IMR-90 (cell line): ENCODE measurements around the gene BRMS1. TPM values are rescaled to one million over a fixed set of nuclear protein-coding genes. Genes with fewer than 3 reads are reported as not detected.

Source experiments
- ATAC-seq: fragments of 200-7000 bp; cut with Tn5 transposase; 2 replicates; pipeline ENCODE4 v1.9.1; 2020; ENCODE audit warnings: low read depth, mild to moderate bottlenecking, moderate library complexity
- BruUV-seq: library from RNA; stranded (reverse); fragments of 400-500 nt; replicated peaks from 2 replicates; lab custom pipeline; 2021; lab: Mats Ljungman, UMichigan
- CTCF ChIA-PET: fragments of 300-600 bp; formaldehyde crosslinking; extraction: SDS; loops from one replicate; lab custom pipeline; 2021; ENCODE audit warnings: antibody characterized with exemption; lab: Yijun Ruan, JAX
- POLR2A ChIA-PET: fragments of 300-600 bp; sonication (Branson Sonifier 250); formaldehyde crosslinking; loops from one replicate; lab custom pipeline; 2022; ENCODE audit warnings: antibody characterized with exemption; ENCODE audit not compliant: unreplicated experiment; lab: Charles Lee
- DNase-seq: peaks from one replicate; pipeline ENCODE4 v3.0.0; 2013
- H2AFZ ChIP-seq: replicated peaks from 2 replicates; pipeline ENCODE3; 2013; ENCODE audit warnings: low read length, mild to moderate bottlenecking; ENCODE audit not compliant: poor library complexity
- H2AK5ac ChIP-seq: 2 replicates; pipeline ENCODE4 v1.6.1; 2013; ENCODE audit warnings: low read depth, low read length, inconsistent platforms
- H2AK9ac ChIP-seq: replicated peaks from 2 replicates; pipeline ENCODE3; 2013; ENCODE audit warnings: mild to moderate bottlenecking, low read depth, low read length, moderate library complexity; ENCODE audit not compliant: poor library complexity
- H2BK120ac ChIP-seq: 2 replicates; pipeline ENCODE4 v1.6.1; 2013; ENCODE audit warnings: low read depth, low read length, inconsistent platforms
- H2BK15ac ChIP-seq: 3 replicates; pipeline ENCODE4 v1.6.1; 2013; ENCODE audit warnings: low read depth, low read length, inconsistent platforms
- H2BK20ac ChIP-seq: 2 replicates; pipeline ENCODE4 v1.6.1; 2013; ENCODE audit warnings: low read depth, mild to moderate bottlenecking, inconsistent platforms, low read length, moderate library complexity
- H2BK5ac ChIP-seq: 2 replicates; pipeline ENCODE4 v1.6.1; 2013; ENCODE audit warnings: mild to moderate bottlenecking, low read depth, low read length, inconsistent platforms; ENCODE audit not compliant: poor library complexity, severe bottlenecking
- H3K14ac ChIP-seq: replicated peaks from 2 replicates; pipeline ENCODE4 v1.6.1; 2013; ENCODE audit warnings: low read depth, low read length, inconsistent platforms
- H3K18ac ChIP-seq: 2 replicates; pipeline ENCODE4 v1.6.1; 2013; ENCODE audit warnings: low read depth, low read length, control low read depth
- H3K23ac ChIP-seq: 2 replicates; pipeline ENCODE4 v1.6.1; 2013; ENCODE audit warnings: low read depth, low read length, inconsistent platforms
- H3K27ac ChIP-seq: 2 replicates; pipeline ENCODE4 v1.5.1; 2013; ENCODE audit warnings: mild to moderate bottlenecking, control low read depth, low read length; ENCODE audit not compliant: insufficient read depth
- H3K27me3 ChIP-seq: 2 replicates; pipeline ENCODE4 v1.6.1; 2013; ENCODE audit warnings: low read length; ENCODE audit not compliant: control insufficient read depth, insufficient read depth
- H3K36me3 ChIP-seq: 2 replicates; pipeline ENCODE4 v1.6.1; 2013; ENCODE audit warnings: low read length, mixed read lengths; ENCODE audit not compliant: control insufficient read depth, insufficient read depth
- H3K4ac ChIP-seq: 2 replicates; pipeline ENCODE4 v1.6.1; 2013; ENCODE audit warnings: low read depth, low read length, inconsistent platforms
- H3K4me1 ChIP-seq: 2 replicates; pipeline ENCODE4 v1.6.1; 2013; ENCODE audit warnings: low read length, mixed read lengths; ENCODE audit not compliant: control insufficient read depth, insufficient read depth
- H3K4me2 ChIP-seq: 2 replicates; pipeline ENCODE4 v1.6.1; 2013; ENCODE audit warnings: low read depth, mild to moderate bottlenecking, control low read depth, low read length, moderate library complexity
- H3K4me3 ChIP-seq: 2 replicates; pipeline ENCODE4 v1.5.1; 2013; ENCODE audit warnings: low read depth, mild to moderate bottlenecking, control low read depth, low read length, moderate library complexity; ENCODE audit not compliant: insufficient read depth
- H3K56ac ChIP-seq: 2 replicates; pipeline ENCODE4 v1.6.1; 2013; ENCODE audit warnings: low read length, inconsistent platforms; ENCODE audit not compliant: insufficient read depth; ENCODE audit errors: extremely low read depth
- H3K79me1 ChIP-seq, 2 experiments: 2 replicates each; pipeline ENCODE4 v1.6.1; 2013; ENCODE audit warnings: low read length in 2 of 2, inconsistent platforms in 1 of 2, low read depth in 1 of 2
- H3K9ac ChIP-seq: 2 replicates; pipeline ENCODE4 v1.6.1; 2013; ENCODE audit warnings: low read depth, low read length, control low read depth
- H3K9me1 ChIP-seq: 2 replicates; pipeline ENCODE4 v1.6.1; 2013; ENCODE audit warnings: low read length, inconsistent platforms; ENCODE audit not compliant: insufficient read depth
- H3K9me3 ChIP-seq: 2 replicates; pipeline ENCODE4 v1.6.1; 2013; ENCODE audit warnings: low read length; ENCODE audit not compliant: control insufficient read depth, insufficient read depth
- H4K20me1 ChIP-seq: 2 replicates; pipeline ENCODE4 v1.6.1; 2013; ENCODE audit warnings: low read length, inconsistent platforms; ENCODE audit not compliant: insufficient read depth
- H4K5ac ChIP-seq: 2 replicates; pipeline ENCODE4 v1.6.1; 2013; ENCODE audit warnings: mild to moderate bottlenecking, low read depth, low read length, control low read depth
- H4K8ac ChIP-seq, 2 experiments: 2 replicates each; pipeline ENCODE4 v1.6.1; 2013; ENCODE audit warnings: low read depth in 2 of 2, low read length in 2 of 2, control low read depth in 1 of 2, inconsistent platforms in 1 of 2
- H4K91ac ChIP-seq: 2 replicates; pipeline ENCODE4 v1.6.1; 2013; ENCODE audit warnings: low read depth, low read length, inconsistent platforms; ENCODE audit not compliant: insufficient read depth
- BHLHE40 ChIP-seq: fragments of 150-350 bp; IDR thresholded peaks from 2 replicates; pipeline ENCODE4 v1.6.1; 2016; ENCODE audit warnings: mild to moderate bottlenecking, low read depth, low read length
- CEBPB ChIP-seq: IDR thresholded peaks from 2 replicates; pipeline ENCODE4 v1.6.1; 2012; ENCODE audit warnings: low read depth, low read length, improper control_type of control experiment
- CHD1 ChIP-seq: IDR thresholded peaks from 2 replicates; pipeline ENCODE4 v1.6.1; 2012; ENCODE audit warnings: low read depth, low read length, improper control_type of control experiment
- CTCF ChIP-seq: conservative IDR thresholded peaks from 2 replicates; pipeline ENCODE4 v1.5.1; 2012; ENCODE audit warnings: mild to moderate bottlenecking, low read depth, low read length, improper control_type of control experiment
- ELK1 ChIP-seq: fragments of 150-350 bp; IDR thresholded peaks from 2 replicates; pipeline ENCODE4 v1.6.1; 2016; ENCODE audit warnings: low read depth, mild to moderate bottlenecking, low read length, moderate library complexity, borderline replicate concordance
- FOS ChIP-seq: fragments of 150-350 bp; IDR thresholded peaks from 2 replicates; pipeline ENCODE4 v1.6.1; 2016; ENCODE audit warnings: low read depth, low read length
- MAFK ChIP-seq: IDR thresholded peaks from 2 replicates; pipeline ENCODE4 v1.6.1; 2012; ENCODE audit warnings: low read depth, low read length, improper control_type of control experiment
- MAZ ChIP-seq: IDR thresholded peaks from 2 replicates; pipeline ENCODE4 v1.6.1; 2012; ENCODE audit warnings: low read depth, mild to moderate bottlenecking, low read length, improper control_type of control experiment, moderate library complexity, borderline replicate concordance
- MXI1 ChIP-seq: IDR thresholded peaks from 2 replicates; pipeline ENCODE4 v1.6.1; 2012; ENCODE audit warnings: low read depth, mild to moderate bottlenecking, low read length, moderate library complexity, borderline replicate concordance
- NFE2L2 ChIP-seq: fragments of 150-350 bp; IDR thresholded peaks from 2 replicates; pipeline ENCODE4 v1.6.1; 2016; ENCODE audit warnings: low read depth, mild to moderate bottlenecking, low read length
- POLR2A ChIP-seq: IDR thresholded peaks from 2 replicates; pipeline ENCODE4 v1.6.1; 2012; ENCODE audit warnings: mild to moderate bottlenecking, low read depth, low read length
- RAD21 ChIP-seq: IDR thresholded peaks from 2 replicates; pipeline ENCODE4 v1.6.1; 2012; ENCODE audit warnings: low read length, improper control_type of control experiment
- RCOR1 ChIP-seq: IDR thresholded peaks from 2 replicates; pipeline ENCODE4 v1.6.1; 2012; ENCODE audit warnings: mild to moderate bottlenecking, low read length, improper control_type of control experiment; ENCODE audit not compliant: insufficient replicate concordance
- RFX5 ChIP-seq: IDR thresholded peaks from 2 replicates; pipeline ENCODE4 v1.8.0; 2012; ENCODE audit warnings: low read depth, mild to moderate bottlenecking, low read length, moderate library complexity
- SMC3 ChIP-seq: fragments of 150-350 bp; IDR thresholded peaks from 2 replicates; pipeline ENCODE4 v1.6.1; 2016; ENCODE audit warnings: low read depth, mild to moderate bottlenecking, antibody characterized with exemption, low read length, moderate library complexity
- USF2 ChIP-seq: fragments of 150-350 bp; IDR thresholded peaks from 2 replicates; pipeline ENCODE4 v1.6.1; 2017; ENCODE audit warnings: mild to moderate bottlenecking, antibody characterized with exemption, low read length, low read depth
- WGBS, 2 experiments: methylation state at CpG; one replicate each; pipeline versions ENCODE4 v1.1.5 to v1.1.7; 2013; ENCODE audit warnings: missing lambda C conversion rate in 2 of 2; ENCODE audit not compliant: insufficient read length in 1 of 2; ENCODE audit errors: extremely low coverage in 2 of 2; 5-methylcytosine and 5-hydroxymethylcytosine counted together
- dilution Hi-C: fragments of 300-500 bp; cut with HindIII; formaldehyde crosslinking; loops from one replicate; pipeline ENCODE4 v1.14.3; 2018; ENCODE audit warnings: low sequenced_read_pairs; ENCODE audit not compliant: unreplicated experiment
- in situ Hi-C: fragments of 300-500 bp; cut with MboI; formaldehyde crosslinking; loops from 3 replicates; pipeline ENCODE4 v1.14.3; 2019; ENCODE audit warnings: low sequenced_read_pairs, inconsistent platforms, mixed read lengths
- intact Hi-C: fragments of 100-400 bp; cut with micrococcal nuclease; formaldehyde crosslinking; loops from 2 replicates; pipeline ENCODE4 v1.10.0; 2022
- polyA plus RNA-seq, 3 experiments: library from polyadenylated mRNA; depleted of rRNA; stranded (reverse); fragments of >200 nt; gene quantifications; 2 replicates each; pipeline ENCODE4 v1.2.3, GENCODE V29; 2012; ENCODE audit warnings: low replicate concordance in 1 of 3
- total RNA-seq: library from RNA; depleted of rRNA; stranded (reverse); fragments of >200 nt; gene quantifications from 2 replicates; pipeline ENCODE4 v1.2.3, GENCODE V29; 2012

BRMS1 gene
- total and polyA plus RNA-seq, 2 of the 4 experiments (the other 2 are of a cell fraction) = 48.3 to 57.9 TPM

GRCh38 chr11:66373265-66373664 lies 28.4 kb upstream of the BRMS1 start:
- H3K18ac ChIP-seq = no peak overlapping the region
- H3K4ac ChIP-seq = no peak overlapping the region
- H2BK15ac ChIP-seq = no peak overlapping the region
- H2BK120ac ChIP-seq = no peak overlapping the region
- dilution Hi-C loops (no loop called here), intact Hi-C loops (no loop called here), in situ Hi-C loops (no loop called here)
- POLR2A ChIA-PET = no interaction called here
- BruUV-seq = no TSS peak
- no peak overlapping the region for H4K8ac ChIP-seq
- H3K56ac ChIP-seq = no peak overlapping the region
- H4K91ac ChIP-seq = no peak overlapping the region
- no peak overlapping the region for H3K4me2 ChIP-seq
- no peak overlapping the region for H2AK9ac ChIP-seq
- no peak overlapping the region for H3K14ac ChIP-seq
- DNase-seq = no peak
- no peak overlapping the region for H3K23ac ChIP-seq
- no peaks in the 10 kb centered on the region for H3K79me1 ChIP-seq
- no peak overlapping the region for H3K4me3 ChIP-seq
- CTCF ChIA-PET = interaction anchor here (0.8 kb wide), 1 partner anchor 16 kb away, joined by 3 read pairs; no protein-coding TSS in a partner anchor
- H3K9me3 ChIP-seq = no peaks in the 10 kb centered on the region
- H2AFZ ChIP-seq = no peak overlapping the region
- TF ChIP-seq RCOR1 = no peak
- no peak for TF ChIP-seq RFX5
- TF ChIP-seq CHD1 = no peak
- TF ChIP-seq CTCF = no peak
- no peak for TF ChIP-seq CEBPB
- TF ChIP-seq MAFK = no peak
- TF ChIP-seq RAD21 = no peak
- no peak for TF ChIP-seq FOS
- TF ChIP-seq USF2 = no peak
- TF ChIP-seq MXI1 = no peak
- TF ChIP-seq SMC3 = no peak
- no peak for TF ChIP-seq BHLHE40
- no peak for TF ChIP-seq MAZ
- TF ChIP-seq NFE2L2 = no peak
- TF ChIP-seq ELK1 = no peak
- no peak for TF ChIP-seq POLR2A
- H3K36me3 ChIP-seq = no peaks in the 10 kb centered on the region
- peaks cover 6% of the 10 kb centered on the region; the same call in 1 of the 2 replicates for H4K20me1 ChIP-seq
- H3K27ac ChIP-seq = no peak overlapping the region
- no peak overlapping the region for H3K9ac ChIP-seq
- 92% methylated on average over 2 of the region's 5 CpGs; no CpG with 5 or more reads in 1 of the 2 experiments for WGBS, 2 experiments
- no peak overlapping the region for H2BK20ac ChIP-seq
- H2BK5ac ChIP-seq = no peak overlapping the region
- peaks cover 16% of the 10 kb centered on the region for H3K27me3 ChIP-seq
- peaks cover 7% of the 10 kb centered on the region for H3K4me1 ChIP-seq
- no peak for ATAC-seq
- peaks cover 7% of the 10 kb centered on the region; the same call in 1 of the 2 replicates for H3K9me1 ChIP-seq
- no peak overlapping the region for H4K5ac ChIP-seq
- no peak overlapping the region for H2AK5ac ChIP-seq
